H1 (cell line): ENCODE results near the gene WFIKKN1. TPM values are rescaled to one million over a fixed set of nuclear protein-coding genes. Genes with fewer than 3 reads are reported as not detected.
A peak's percentile ranks its signal among the peaks of the same experiment; 100 is the strongest.

Experiments
- CTCF ChIA-PET: fragments of 300-600 bp; sonication (Branson Sonifier 250); formaldehyde crosslinking; loops from one replicate; lab custom pipeline; 2021; ENCODE audit not compliant: partially characterized antibody; lab: Charles Lee
- POLR2A ChIA-PET: fragments of 300-600 bp; sonication (Branson Sonifier 250); formaldehyde crosslinking; loops from one replicate; lab custom pipeline; 2021; ENCODE audit warnings: inconsistent platforms; ENCODE audit not compliant: partially characterized antibody; lab: Charles Lee
- DNase-seq, 2 experiments: peaks; one replicate each; pipeline versions ENCODE4 v3.0.0 to v3.0.0-alpha.2; 2010 to 2022; ENCODE audit warnings: low spot score in 2 of 2, low read depth in 1 of 2, mixed read lengths in 1 of 2
- FAIRE-seq: peaks from 2 replicates; lab custom pipeline; 2011; peaks lifted over from hg19 to GRCh38; lab: Jason Lieb, UNC
- H2AFZ ChIP-seq: 2 replicates; pipeline ENCODE4 v1.8.1; 2012; ENCODE audit warnings: low read length, inconsistent platforms
- H2AK5ac ChIP-seq: 2 replicates; pipeline ENCODE4 v1.6.1; 2013; ENCODE audit warnings: low read depth, low read length
- H2BK120ac ChIP-seq: replicated peaks from 2 replicates; pipeline ENCODE3; 2013; ENCODE audit warnings: low read depth, low read length, inconsistent platforms
- H2BK12ac ChIP-seq: 2 replicates; pipeline ENCODE4 v1.6.1; 2013; ENCODE audit warnings: low read depth, low read length
- H2BK15ac ChIP-seq: 2 replicates; pipeline ENCODE4 v1.6.1; 2013; ENCODE audit warnings: low read length
- H2BK20ac ChIP-seq: 2 replicates; pipeline ENCODE4 v1.6.1; 2013; ENCODE audit warnings: low read length
- H2BK5ac ChIP-seq: 2 replicates; pipeline ENCODE4 v1.6.1; 2013; ENCODE audit warnings: low read depth, low read length
- H3K14ac ChIP-seq: 2 replicates; pipeline ENCODE4 v1.6.1; 2013; ENCODE audit warnings: inconsistent platforms; ENCODE audit not compliant: insufficient read length
- H3K18ac ChIP-seq: 2 replicates; pipeline ENCODE4 v1.6.1; 2013; ENCODE audit warnings: low read length; ENCODE audit errors: extremely low read depth
- H3K23ac ChIP-seq: 2 replicates; pipeline ENCODE4 v1.6.1; 2013; ENCODE audit warnings: inconsistent platforms; ENCODE audit not compliant: insufficient read length
- H3K23me2 ChIP-seq: 2 replicates; pipeline ENCODE4 v1.6.1; 2013; ENCODE audit warnings: low read depth, low read length
- H3K27ac ChIP-seq: 2 replicates; pipeline ENCODE4 v1.6.1; 2011; ENCODE audit warnings: low read depth, low read length, inconsistent platforms
- H3K27me3 ChIP-seq, 4 experiments: replicated peaks in 1 of 4; 1 replicate in 1 of 4; 2 replicates in 3 of 4; pipeline versions ENCODE4 v1.6.1 to v1.8.1; 2011 to 2013; ENCODE audit warnings: low read length in 3 of 4, mild to moderate bottlenecking in 3 of 4, inconsistent platforms in 2 of 4, mixed read lengths in 2 of 4, moderate library complexity in 1 of 4; ENCODE audit not compliant: control insufficient read depth in 3 of 4, insufficient read depth in 3 of 4; ENCODE audit errors: extremely low read depth in 1 of 4
- H3K36me3 ChIP-seq, 4 experiments: 2 replicates each; pipeline versions ENCODE4 v1.6.1 to v1.8.1; 2011 to 2013; ENCODE audit warnings: mild to moderate bottlenecking in 4 of 4, low read length in 3 of 4, moderate library complexity in 2 of 4, control low read depth in 1 of 4, inconsistent platforms in 1 of 4; ENCODE audit not compliant: insufficient read depth in 4 of 4, control insufficient read depth in 2 of 4
- H3K4ac ChIP-seq: replicated peaks from 2 replicates; pipeline ENCODE3; 2013; ENCODE audit warnings: low read length, low read depth, mixed read lengths, inconsistent platforms; ENCODE audit not compliant: insufficient read length
- H3K4me1 ChIP-seq, 4 experiments: replicated peaks in 1 of 4; 1 replicate in 1 of 4; 2 replicates in 3 of 4; pipeline versions ENCODE4 v1.6.1 to v1.8.1; 2011 to 2013; ENCODE audit warnings: low read length in 3 of 4, inconsistent platforms in 2 of 4, mixed read lengths in 1 of 4; ENCODE audit not compliant: insufficient read depth in 4 of 4, control insufficient read depth in 3 of 4
- H3K4me2 ChIP-seq, 2 experiments: 2 replicates each; pipeline versions ENCODE4 v1.6.1 to v1.8.1; 2011 to 2013; ENCODE audit warnings: low read depth in 2 of 2, low read length in 2 of 2, control low read depth in 1 of 2, inconsistent platforms in 1 of 2, mild to moderate bottlenecking in 1 of 2; ENCODE audit not compliant: insufficient read depth in 1 of 2
- H3K4me3 ChIP-seq, 4 experiments: fragments of 200-600, 300-600 bp in 1 of 4; sonication (generic), shearing (Covaris generic), sonication (Bioruptor Twin) in 1 of 4; 2 replicates each; pipeline versions ENCODE4 v1.5.1 to v1.8.1; 2011 to 2016; ENCODE audit warnings: low read length in 4 of 4, low read depth in 3 of 4, control low read depth in 2 of 4, inconsistent platforms in 2 of 4, mild to moderate bottlenecking in 2 of 4, mixed read lengths in 1 of 4, moderate library complexity in 1 of 4; ENCODE audit not compliant: insufficient read depth in 2 of 4; ENCODE audit errors: extremely low read depth in 1 of 4
- H3K56ac ChIP-seq: replicated peaks from 2 replicates; pipeline ENCODE3; 2013; ENCODE audit warnings: low read depth, mild to moderate bottlenecking, mixed read lengths, low read length, inconsistent platforms; ENCODE audit not compliant: insufficient read length
- H3K79me1 ChIP-seq: 2 replicates; pipeline ENCODE4 v1.6.1; 2013; ENCODE audit warnings: low read depth, low read length, control low read depth
- H3K79me2 ChIP-seq, 2 experiments: 2 replicates each; pipeline versions ENCODE4 v1.6.1 to v1.8.1; 2012 to 2013; ENCODE audit warnings: low read length in 2 of 2, mild to moderate bottlenecking in 2 of 2, inconsistent platforms in 1 of 2; ENCODE audit not compliant: insufficient read depth in 2 of 2, control insufficient read depth in 1 of 2
- H3K9ac ChIP-seq, 4 experiments: replicated peaks in 1 of 4; 1 replicate in 1 of 4; 2 replicates in 3 of 4; pipeline versions ENCODE4 v1.6.1 to v1.8.1; 2011 to 2013; ENCODE audit warnings: low read depth in 3 of 4, low read length in 3 of 4, control low read depth in 2 of 4, mild to moderate bottlenecking in 2 of 4, moderate library complexity in 2 of 4, inconsistent platforms in 1 of 4; ENCODE audit errors: extremely low read depth in 1 of 4
- H3K9me3 ChIP-seq, 2 experiments: 2 replicates each; pipeline versions ENCODE4 v1.6.1 to v1.8.1; 2012 to 2013; ENCODE audit warnings: mild to moderate bottlenecking in 2 of 2, moderate library complexity in 2 of 2, control low read depth in 1 of 2, inconsistent platforms in 1 of 2, low read depth in 1 of 2, low read length in 1 of 2, mixed read lengths in 1 of 2; ENCODE audit not compliant: insufficient read depth in 2 of 2
- H4K20me1 ChIP-seq, 2 experiments: replicated peaks in 1 of 2; 2 replicates each; pipeline versions ENCODE3 to v1.8.1; 2011 to 2013; ENCODE audit warnings: inconsistent platforms in 2 of 2, low read length in 2 of 2, mild to moderate bottlenecking in 1 of 2; ENCODE audit not compliant: insufficient read depth in 2 of 2, control insufficient read depth in 1 of 2
- H4K5ac ChIP-seq: 2 replicates; pipeline ENCODE4 v1.6.1; 2013; ENCODE audit warnings: low read length, low read depth, mixed read lengths, inconsistent platforms; ENCODE audit not compliant: insufficient read length
- H4K8ac ChIP-seq: 2 replicates; pipeline ENCODE4 v1.8.0; 2013; ENCODE audit warnings: mild to moderate bottlenecking, moderate library complexity, low read length, inconsistent platforms; ENCODE audit not compliant: insufficient read depth; ENCODE audit errors: extremely low read depth
- H4K91ac ChIP-seq: replicated peaks from 2 replicates; pipeline ENCODE3; 2013; ENCODE audit warnings: low read length, mixed read lengths, inconsistent platforms; ENCODE audit not compliant: insufficient read length
- CBX5 ChIP-seq: fragments of 300-800, 300-1000 bp; sonication (generic); IDR thresholded peaks from 2 replicates; pipeline ENCODE4 v1.7.1; 2016; ENCODE audit warnings: antibody characterized with exemption, low read length, low read depth
- CREB1 ChIP-seq: IDR thresholded peaks from 2 replicates; pipeline ENCODE4 v1.6.1; 2012; ENCODE audit warnings: inconsistent platforms
- EZH2 ChIP-seq: fragments of 200-600 bp; sonication (generic); IDR thresholded peaks from 2 replicates; pipeline ENCODE4 v1.7.1; 2012; ENCODE audit warnings: low read depth, mild to moderate bottlenecking, moderate library complexity, low read length, inconsistent platforms; ENCODE audit not compliant: severe bottlenecking
- MAFK ChIP-seq: IDR thresholded peaks from 2 replicates; pipeline ENCODE4 v1.6.1; 2012; ENCODE audit warnings: low read depth, mild to moderate bottlenecking, improper control_type of control experiment, low read length
- RFX5 ChIP-seq: IDR thresholded peaks from 2 replicates; pipeline ENCODE4 v1.6.1; 2011; ENCODE audit warnings: low read depth, low read length, improper control_type of control experiment, borderline replicate concordance
- SIN3A ChIP-seq, 2 experiments: IDR thresholded peaks in 1 of 2; conservative IDR thresholded peaks in 1 of 2; 2 replicates each; pipeline ENCODE4 v1.6.1; 2011 to 2012; ENCODE audit warnings: low read length in 2 of 2, improper control_type of control experiment in 1 of 2, low read depth in 1 of 2, mild to moderate bottlenecking in 1 of 2
- WGBS, 2 experiments: shearing (Covaris generic) in 1 of 2; methylation state at CpG; one replicate each; pipeline versions ENCODE4 v1.1.6 to v1.1.7; 2013 to 2015; ENCODE audit warnings: low lambda C conversion rate in 2 of 2, mixed read lengths in 2 of 2, inconsistent platforms in 1 of 2, low coverage in 1 of 2, missing lambda C conversion rate in 1 of 2; ENCODE audit not compliant: insufficient replicate concordance in 2 of 2, insufficient coverage in 1 of 2, insufficient read length in 1 of 2; ENCODE audit errors: extremely low coverage in 1 of 2, missing lambda C conversion rate in 1 of 2; 5-methylcytosine and 5-hydroxymethylcytosine counted together
- polyA plus RNA-seq, 7 experiments: library from polyadenylated mRNA; depleted of rRNA in 3 of 7; stranded (reverse) in 5 of 7; unstranded in 2 of 7; fragments of >200 nt in 5 of 7; fragments of 200-250 nt in 2 of 7; gene quantifications; 1 replicate in 5 of 7; 2 replicates in 1 of 7; 4 replicates in 1 of 7; pipeline versions ENCODE4 v1.2.1 to v1.2.3, GENCODE V29; 2011 to 2013; ENCODE audit warnings: missing spikeins in 2 of 7, mixed read lengths in 2 of 7
- total RNA-seq: library from RNA; stranded (reverse); fragmentation: NEBNext Ultra II Directional; extraction: Animal tissue kit (Norgen Biotek cat#: 25700); gene quantifications from 2 replicates; pipeline ENCODE4 v1.2.1, GENCODE V29; 2021
- TF ChIP-seq, protein P1 (sequence below): IDR thresholded peaks from 2 replicates; pipeline ENCODE4 v1.6.1; 2012; ENCODE audit warnings: inconsistent platforms
- TF ChIP-seq, protein P2 (sequence below): IDR thresholded peaks from 2 replicates; pipeline ENCODE4 v1.6.1; 2012; ENCODE audit warnings: low read length, inconsistent platforms

WFIKKN1 gene
- total and polyA plus RNA-seq, 2 of the 8 experiments (the other 6 are each of a cell fraction or from before 2014, with no cell fraction given), result 11.4 to 15.8 TPM

DNA sequence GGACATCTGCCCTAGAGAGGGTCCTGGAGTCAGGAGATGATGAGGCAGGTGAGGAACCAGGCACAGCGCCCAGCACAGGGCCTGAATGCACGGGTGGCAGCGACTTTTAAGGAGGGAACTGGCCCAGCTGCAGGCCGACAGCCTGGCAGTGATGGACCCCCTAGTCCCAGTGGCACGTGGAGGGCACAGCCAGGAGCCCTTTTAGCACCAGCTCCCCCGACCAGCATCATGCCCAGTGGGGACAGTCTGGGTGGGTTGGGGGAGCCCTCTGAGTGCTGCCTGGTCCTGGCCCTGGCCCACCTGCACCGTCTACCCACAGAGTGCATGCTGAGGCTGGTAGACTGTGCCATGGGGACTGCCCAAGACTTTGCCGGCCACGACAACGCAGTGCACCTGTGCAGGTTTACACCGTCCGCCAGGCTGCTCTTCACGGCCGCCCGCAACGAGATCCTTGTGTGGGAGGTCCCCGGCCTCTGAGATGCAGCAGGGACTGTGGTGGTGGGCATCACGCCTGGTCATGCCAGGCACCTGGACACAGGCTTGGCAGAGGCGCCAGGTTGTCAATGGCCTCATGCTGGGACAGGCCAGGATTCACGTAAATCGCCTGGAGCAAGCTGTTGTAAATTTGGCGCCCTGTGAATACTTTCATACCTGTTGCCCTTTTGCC, 36.5 kb downstream of the WFIKKN1 start:
- 0 out of 8 replicates have a peak overlapping the region, but pooled peaks of 1 of the 4 experiments have one; percentile 89 for H3K4me3 ChIP-seq
- H2AFZ ChIP-seq, result no peak overlapping the region
- ChIA-PET POLR2A (interaction anchor here (0.7 to 17.4 kb wide), 11 partner anchors 9 to 141 kb away, joined by 3 to 214 read pairs (median 4); partner anchors contain the start of genes JMJD8, RHBDL1, STUB1 and WDR90), CTCF (interaction anchor here (0.6 to 12.0 kb wide), 12 partner anchors 9 to 99 kb away, joined by 3 to 104 read pairs (median 4); partner anchors contain the start of genes JMJD8, WDR24 and WDR90)
- H3K4me1 ChIP-seq, result peaks cover 0 to 8% (median 5%) of the 10 kb centered on the region in 4 experiments; a peak in 5 of 7 replicates
- no peak for DNase-seq
- H3K18ac ChIP-seq, result no peak overlapping the region
- no peak overlapping the region for H3K9ac ChIP-seq
- peak overlapping the region; percentile 53; the same call in 1 of the 2 replicates for H2BK12ac ChIP-seq
- H3K56ac ChIP-seq, result no peak overlapping the region
- peaks cover 5% of the 10 kb centered on the region; the same call in 1 of the 2 replicates for H3K23me2 ChIP-seq
- FAIRE-seq, result no peak
- H3K79me2 ChIP-seq, result peaks cover 0 to 13% of the 10 kb centered on the region in 2 experiments; a peak in 1 of 4 replicates
- H3K4ac ChIP-seq, result peak overlapping the region; percentile 53
- H3K14ac ChIP-seq, result no peak overlapping the region
- H4K20me1 ChIP-seq, result peaks cover 3 to 19% of the 10 kb centered on the region in 2 experiments
- H3K23ac ChIP-seq, result no peak overlapping the region
- no peaks in the 10 kb centered on the region for H3K27me3 ChIP-seq
- H2BK5ac ChIP-seq, result 0 out of 2 replicates have a peak overlapping the region, but pooled peaks have one; percentile 32
- H3K36me3 ChIP-seq, result peaks cover 8 to 30% (median 25%) of the 10 kb centered on the region in 4 experiments; a peak in 6 of 8 replicates
- WGBS, 2 experiments, result 85% methylated on average over 22 of the region's 22 CpGs; no CpG with 5 or more reads in 1 of the 2 experiments
- H3K27ac ChIP-seq, result no peak overlapping the region
- H4K5ac ChIP-seq, result no peak overlapping the region
- peak overlapping the region; percentile 73 for H4K91ac ChIP-seq
- no peak overlapping the region for H3K4me2 ChIP-seq
- no peak overlapping the region for H2BK20ac ChIP-seq
- H2BK120ac ChIP-seq, result no peak overlapping the region
- H2BK15ac ChIP-seq, result peak overlapping the region; percentile 46; the same call in 1 of the 2 replicates
- 0 out of 2 replicates have a peak overlapping the region, but pooled peaks have one; percentile 4 for H2AK5ac ChIP-seq
- no peaks in the 10 kb centered on the region for H3K9me3 ChIP-seq
- H4K8ac ChIP-seq, result peak overlapping the region; percentile 89
- peaks cover 13% of the 10 kb centered on the region for H3K79me1 ChIP-seq
- TF ChIP-seq, protein P1, sequence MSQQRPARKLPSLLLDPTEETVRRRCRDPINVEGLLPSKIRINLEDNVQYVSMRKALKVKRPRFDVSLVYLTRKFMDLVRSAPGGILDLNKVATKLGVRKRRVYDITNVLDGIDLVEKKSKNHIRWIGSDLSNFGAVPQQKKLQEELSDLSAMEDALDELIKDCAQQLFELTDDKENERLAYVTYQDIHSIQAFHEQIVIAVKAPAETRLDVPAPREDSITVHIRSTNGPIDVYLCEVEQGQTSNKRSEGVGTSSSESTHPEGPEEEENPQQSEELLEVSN, result no peak
- no peak for TF ChIP-seq RFX5
- no peak for TF ChIP-seq SIN3A (conservative IDR thresholded peaks at IDR 0.05 in 1 of 2, IDR thresholded peaks at IDR 0.05 in 1 of 2; ENCODE audit: low read depth in 1 of 2, low read length in 2 of 2)
- TF ChIP-seq CREB1, result no peak
- no peak for TF ChIP-seq EZH2
- TF ChIP-seq MAFK, result no peak
- no peak for TF ChIP-seq CBX5
- TF ChIP-seq, protein P2, sequence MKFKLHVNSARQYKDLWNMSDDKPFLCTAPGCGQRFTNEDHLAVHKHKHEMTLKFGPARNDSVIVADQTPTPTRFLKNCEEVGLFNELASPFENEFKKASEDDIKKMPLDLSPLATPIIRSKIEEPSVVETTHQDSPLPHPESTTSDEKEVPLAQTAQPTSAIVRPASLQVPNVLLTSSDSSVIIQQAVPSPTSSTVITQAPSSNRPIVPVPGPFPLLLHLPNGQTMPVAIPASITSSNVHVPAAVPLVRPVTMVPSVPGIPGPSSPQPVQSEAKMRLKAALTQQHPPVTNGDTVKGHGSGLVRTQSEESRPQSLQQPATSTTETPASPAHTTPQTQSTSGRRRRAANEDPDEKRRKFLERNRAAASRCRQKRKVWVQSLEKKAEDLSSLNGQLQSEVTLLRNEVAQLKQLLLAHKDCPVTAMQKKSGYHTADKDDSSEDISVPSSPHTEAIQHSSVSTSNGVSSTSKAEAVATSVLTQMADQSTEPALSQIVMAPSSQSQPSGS, result no peak
